Stimulated activated CD4-positive, alpha-beta T cell treated with anti-CD3 and anti-CD28 coated beads, Interleukin-15, amount 100 ng/mL, for 1 hour (primary cell): Measurements from ENCODE around the gene DMWD.
"Not testable (repeated sequence)": the region's sequence is repeated elsewhere in the genome, so short reads cannot be mapped to it uniquely, and the experiment has no call there.

ENCODE experiments used
- DNase-seq, 2 donors: peaks; one replicate each; pipeline ENCODE4 v3.0.0-alpha.2; 2020; ENCODE audit warnings: low read depth in 1 of 2, low spot score in 1 of 2

DMWD gene

DNA sequence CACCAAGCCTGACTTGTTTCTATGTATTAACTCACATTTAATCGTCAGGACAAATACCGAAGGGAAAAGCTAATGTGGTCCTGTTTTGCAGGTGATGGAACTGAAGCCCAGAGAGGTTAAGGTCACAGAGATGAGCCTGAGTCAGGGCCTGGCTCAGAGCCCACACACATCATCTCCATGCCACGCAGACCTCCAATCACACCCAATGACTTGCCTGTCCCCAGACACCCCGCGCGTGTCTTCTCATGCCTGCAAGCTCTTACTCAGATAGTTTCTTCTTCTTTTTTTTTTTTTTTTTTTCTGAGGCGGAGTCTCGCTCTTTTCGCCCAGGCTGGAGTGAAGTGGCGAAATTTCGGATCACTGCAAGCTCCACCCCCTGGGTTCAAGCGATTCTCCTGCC lies 40.0 kb downstream of the DMWD start:
- no peak for DNase-seq

DNA sequence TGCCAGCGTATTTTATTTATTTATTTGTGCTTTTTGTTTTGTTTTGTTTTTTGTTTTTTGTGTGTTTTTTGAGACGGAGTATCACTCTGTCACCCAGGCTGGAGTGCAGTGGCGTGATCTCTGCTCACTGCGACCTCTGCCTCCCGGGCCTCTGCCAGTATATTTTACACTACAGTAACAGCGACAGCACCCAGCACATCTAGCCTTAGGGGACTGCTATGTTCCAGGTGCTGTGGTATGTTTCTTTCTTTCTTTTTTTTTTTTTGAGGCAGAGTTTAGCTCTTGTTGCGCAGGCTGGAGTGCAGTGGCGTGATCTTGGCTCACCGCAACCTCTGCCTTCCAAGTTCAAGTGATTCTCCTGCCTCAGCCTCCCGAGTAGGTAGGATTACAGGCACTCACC lies 41.2 kb downstream of the DMWD start:
- not testable (repeated sequence) for DNase-seq

DNA sequence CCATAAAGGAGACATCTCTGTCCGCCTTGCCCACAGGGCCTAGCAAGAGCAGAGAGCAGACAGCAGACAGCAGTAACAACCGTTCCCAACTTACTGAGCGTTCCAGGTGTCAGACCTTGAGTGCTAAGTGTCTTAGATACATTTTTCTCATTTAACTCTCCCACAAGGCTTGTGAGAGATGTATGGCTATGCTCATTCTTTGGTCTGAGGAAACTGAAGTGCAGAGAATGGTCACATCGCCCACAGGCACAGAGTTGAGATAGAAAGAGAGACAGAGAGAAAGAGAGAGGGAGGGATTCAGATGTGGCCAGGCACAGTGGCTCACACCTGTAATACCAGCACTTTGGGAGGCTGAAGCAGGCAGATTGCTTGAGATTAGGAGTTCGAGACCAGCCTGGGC lies 45.1 kb downstream of the DMWD start:
- no peak for DNase-seq

DNA sequence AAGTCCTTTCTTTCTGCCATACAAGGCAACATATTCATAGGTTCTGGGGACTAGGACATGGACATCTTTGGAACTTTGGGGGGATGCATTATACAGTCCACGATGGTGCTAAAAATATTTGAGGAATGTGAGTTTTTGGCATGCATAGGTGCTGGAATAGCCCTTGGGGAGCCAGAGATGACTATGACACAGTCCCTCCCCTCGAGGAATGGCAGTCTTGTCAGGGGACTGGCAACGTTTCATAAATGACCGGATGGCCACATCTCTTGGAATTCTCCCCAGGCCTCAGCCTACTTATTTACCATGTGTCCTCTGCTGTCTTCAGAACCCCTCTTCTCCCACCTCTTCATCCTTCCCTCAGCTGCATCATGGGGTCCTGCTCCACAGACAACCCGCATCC lies 45.8 kb downstream of the DMWD start:
- no peak for DNase-seq

DNA sequence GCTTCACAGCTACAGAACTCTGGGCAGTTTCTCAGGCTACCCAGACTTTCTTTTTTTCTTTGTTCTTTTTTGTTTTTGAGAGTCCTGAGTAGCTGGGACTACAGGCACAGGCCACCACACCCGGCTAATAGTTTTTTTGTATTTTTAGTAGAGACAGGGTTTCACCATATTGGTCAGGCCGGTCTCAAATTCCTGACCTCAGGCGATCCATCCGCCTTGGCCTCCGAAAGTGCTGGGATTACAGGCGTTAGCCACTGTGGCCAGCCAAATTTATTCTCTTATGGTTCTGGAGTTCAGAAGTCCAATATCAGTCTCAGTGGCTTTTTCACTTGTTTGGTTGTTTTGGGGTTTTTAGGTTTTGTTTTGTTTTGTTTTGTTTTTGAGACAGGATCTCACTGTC lies 47.0 kb downstream of the DMWD start:
- no peak for DNase-seq

DNA sequence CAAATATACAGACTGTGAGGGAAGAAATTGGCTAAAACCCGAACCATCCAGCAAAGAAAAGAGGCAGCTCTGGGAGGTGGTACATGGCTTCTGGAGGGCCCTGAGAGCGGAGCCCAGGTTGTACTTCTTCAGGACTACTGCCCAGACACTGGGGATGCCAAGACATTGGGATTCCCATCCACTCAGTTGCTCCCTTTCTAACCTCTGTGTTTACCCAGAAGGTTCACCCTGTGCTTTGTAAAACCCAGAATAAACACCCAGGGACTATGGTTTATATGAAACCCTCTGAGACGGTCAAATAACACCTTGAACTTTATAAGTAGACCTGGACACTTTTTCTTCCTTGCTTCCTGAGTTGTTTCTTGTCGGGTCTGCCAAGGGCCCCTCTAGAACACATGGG lies 49.7 kb downstream of the DMWD start:
- no peak for DNase-seq

DNA sequence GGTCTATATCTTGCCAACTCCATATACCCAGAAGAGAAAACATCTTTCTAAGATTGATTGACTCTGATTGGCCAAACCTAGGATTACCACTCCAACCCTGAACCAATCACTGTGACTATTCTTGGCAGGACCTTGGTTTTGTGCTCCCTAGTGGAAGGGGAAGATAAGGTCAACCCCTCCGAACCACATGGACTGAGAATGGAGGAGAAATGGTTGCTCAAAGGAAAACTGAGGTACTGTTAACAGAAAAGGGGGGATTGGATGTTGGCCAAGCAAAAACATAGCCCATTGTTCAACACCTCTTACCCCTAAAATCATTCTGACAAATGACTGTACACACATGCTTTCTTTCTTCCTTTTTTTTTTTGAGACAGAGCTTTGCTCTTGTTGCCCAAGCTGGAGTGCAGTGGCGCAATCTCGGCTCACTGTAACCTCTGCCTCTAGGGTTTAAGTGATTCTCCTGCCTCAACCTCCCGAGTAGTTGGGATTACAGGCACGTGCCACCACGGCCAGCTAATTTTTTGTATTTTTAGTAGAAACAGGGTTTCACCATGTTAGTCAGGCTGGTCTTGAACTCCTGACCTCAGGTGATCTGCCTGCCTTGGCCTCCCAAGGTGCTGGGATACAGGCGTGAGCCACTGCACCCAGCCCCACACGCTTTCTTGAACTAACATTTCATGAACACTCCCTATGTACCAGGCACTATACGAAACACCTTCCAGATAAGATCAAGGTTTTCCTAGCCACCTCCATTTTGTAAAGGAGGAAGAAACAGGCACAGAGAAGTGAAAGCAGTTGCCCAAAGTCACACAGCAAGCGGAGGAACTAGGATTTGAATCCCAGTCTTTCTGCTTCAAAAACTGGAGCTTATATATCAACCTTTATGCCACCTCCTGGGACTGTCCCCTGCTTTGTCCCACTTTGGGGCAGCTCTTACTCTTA lies 52.9 kb downstream of the DMWD start:
- no peak for DNase-seq

DNA sequence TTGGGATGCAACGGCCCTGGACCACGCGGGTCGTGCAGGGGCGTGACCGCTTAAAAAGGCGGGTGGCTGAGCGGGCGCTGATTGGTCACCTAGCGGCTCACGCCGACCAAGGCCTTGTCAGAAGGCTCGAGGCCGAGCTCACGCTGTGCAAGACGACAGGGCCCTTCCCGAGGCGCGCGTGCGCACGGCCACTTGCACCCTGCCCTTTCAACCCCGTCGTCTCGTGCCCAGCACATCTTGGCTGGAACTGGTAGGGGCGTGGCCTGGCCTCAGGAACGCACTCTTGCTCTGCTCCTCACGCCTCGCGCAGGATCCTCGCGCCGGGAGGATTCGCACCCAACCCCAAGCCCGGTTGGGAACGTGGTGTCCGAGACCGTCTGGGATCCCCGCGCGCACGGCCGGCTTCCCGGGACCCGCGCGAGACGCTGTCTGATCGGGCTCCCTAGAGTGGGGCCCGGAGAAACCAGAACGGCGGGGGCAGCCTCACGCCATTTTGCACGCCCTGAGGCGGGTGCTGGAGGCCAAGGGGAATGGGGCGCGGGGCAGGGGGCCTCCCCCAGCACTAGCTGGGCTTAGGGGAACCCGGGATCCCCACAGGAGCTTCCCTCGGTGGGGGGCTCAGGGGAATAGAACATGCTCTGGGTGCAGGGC lies 59.4 kb downstream of the DMWD start, which contains the start of gene MEIOSIN:
Gene MEIOSIN (plus strand): TSS at position 280 of the 651 bp plus-strand sequence. CDS start 1,938 bp downstream, outside the sequence.
- DNase-seq, result no peak
